HK-2 (cell line): Measurements from ENCODE around the gene SLC38A10.

Source experiments
- DNase-seq: peaks from one replicate; pipeline ENCODE4 v3.0.0-alpha.2; 2018; ENCODE audit not compliant: unreplicated experiment

The SLC38A10 gene

DNA sequence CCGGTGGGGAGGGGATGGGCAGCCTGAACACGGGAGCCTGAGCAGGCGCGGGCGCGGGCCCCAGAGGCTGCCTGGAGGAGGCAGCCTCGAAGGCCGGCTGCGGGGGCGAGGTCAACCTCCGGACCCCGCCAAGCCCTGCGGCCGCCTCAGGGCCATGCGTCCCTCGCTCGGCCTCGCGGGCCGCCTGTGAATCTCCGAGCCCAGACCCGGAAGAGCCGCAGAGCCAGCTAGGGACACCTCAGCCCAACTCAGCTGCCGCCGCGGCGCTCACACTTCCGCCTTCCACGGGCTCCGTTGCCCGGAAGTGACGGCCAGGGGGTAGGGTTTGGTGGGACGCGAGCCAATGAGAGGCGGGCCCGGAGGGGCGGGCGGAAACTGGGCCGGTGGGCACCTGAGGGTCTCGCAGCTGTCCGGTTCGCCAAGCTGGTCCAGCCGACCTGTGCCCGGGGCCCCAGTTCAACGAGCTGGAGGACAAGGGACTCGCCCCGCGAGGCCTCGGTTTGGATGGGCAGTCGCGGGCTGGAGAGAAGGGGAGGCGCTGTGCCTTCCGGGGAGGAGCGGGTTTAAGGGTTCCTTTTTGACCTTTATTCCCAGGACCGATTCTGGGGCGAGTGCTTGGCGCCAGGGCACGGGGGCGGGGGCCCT, at the start of gene SLC38A10:
Gene SLC38A10 (minus strand): TSS at position 277 of the 645 bp plus-strand sequence. CDS start 386 bp downstream, outside the sequence.
- DNase-seq, result peak; percentile 90

GRCh38 chr17:81342269-81343070, 47.4 kb upstream of the SLC38A10 start:
- DNase-seq, result no peak

DNA sequence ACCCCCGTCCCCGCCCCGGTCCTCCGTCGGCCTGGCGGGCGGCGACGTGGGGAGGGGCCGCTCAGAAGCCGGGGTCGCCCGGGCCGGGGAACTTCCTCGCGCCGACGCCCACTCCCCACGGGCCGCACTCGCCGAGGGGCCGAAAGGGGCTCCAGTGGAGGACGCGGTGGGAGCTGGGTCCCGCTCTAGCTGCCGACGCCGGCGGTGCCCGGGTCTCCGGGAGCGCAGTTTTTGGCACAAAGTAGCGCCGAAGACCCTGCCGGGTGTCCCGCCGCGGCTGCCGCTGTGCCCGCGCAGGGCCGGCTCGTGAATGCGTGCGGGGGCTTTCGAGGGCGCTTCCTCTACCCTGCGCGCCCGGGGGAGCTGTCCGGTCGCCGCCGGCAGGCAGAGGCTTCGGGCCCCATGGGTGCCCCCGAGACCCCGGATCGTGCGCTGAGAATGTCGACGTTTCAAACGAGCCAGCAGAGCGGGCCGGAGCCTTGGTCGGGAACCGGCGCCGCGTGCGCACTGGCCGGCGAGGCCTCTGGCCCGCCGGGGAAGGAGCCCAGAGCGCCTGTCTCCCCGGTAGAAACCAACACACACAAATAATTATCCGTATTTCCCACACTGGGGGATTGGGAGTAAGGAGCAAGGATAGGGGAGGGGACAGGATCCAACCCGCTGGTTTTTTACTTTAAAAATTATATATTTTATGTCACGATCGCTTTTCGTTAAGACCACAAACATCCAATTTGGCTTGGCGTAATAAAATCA, 46.6 kb upstream of the SLC38A10 start:
- no peak for DNase-seq

GRCh38 chr17:81340607-81341515, 45.8 kb upstream of the SLC38A10 start:
- DNase-seq, result no peak

GRCh38 chr17:81339534-81340296, 44.6 kb upstream of the SLC38A10 start:
- peak; percentile 42 for DNase-seq

DNA sequence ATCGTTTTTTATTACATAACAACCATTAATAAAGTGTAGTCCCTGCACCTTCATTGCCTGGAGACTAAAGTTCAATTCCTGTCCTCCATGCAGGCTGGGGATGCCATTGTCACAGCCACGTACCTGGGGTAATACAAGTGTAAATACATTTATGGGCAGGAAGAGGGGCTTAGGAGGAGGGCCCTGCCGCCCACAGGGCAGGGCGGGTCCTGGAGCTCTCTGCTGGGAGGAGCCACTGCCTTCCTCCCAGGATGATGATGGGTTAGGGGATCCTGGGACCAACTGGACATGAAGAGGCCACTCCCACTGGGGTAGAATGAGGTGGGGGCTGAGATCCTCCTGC, 44.1 kb upstream of the SLC38A10 start:
- no peak for DNase-seq

GRCh38 chr17:81338274-81339190, 43.4 kb upstream of the SLC38A10 start:
- no peak for DNase-seq

DNA sequence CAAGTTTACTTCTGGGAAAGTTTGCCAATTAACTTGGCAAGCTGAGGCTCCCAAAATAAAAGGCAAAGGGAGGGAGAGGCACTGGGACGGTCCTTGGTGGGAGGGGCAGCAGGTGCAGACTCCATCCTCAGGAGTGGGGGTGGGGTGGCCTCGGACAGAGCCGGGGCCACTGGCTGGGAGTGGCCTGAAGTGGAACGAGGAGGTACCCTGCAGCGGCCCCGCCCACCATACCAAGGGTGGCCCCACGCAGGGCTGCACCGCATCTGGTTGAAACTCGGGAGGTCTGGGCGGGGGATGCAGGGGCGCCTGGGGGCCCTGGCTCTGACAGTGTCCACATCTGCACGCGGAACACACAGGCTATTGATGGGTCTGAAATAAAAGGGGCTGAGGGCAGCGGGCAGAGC, 42.4 kb upstream of the SLC38A10 start:
- no peak for DNase-seq

- DNase-seq, result no peak
Measured at GRCh38 chr17:81336930-81337325, 41.8 kb upstream of the SLC38A10 start.

- no peak for DNase-seq
Measured at GRCh38 chr17:81336296-81336929, 41.3 kb upstream of the SLC38A10 start.

DNA sequence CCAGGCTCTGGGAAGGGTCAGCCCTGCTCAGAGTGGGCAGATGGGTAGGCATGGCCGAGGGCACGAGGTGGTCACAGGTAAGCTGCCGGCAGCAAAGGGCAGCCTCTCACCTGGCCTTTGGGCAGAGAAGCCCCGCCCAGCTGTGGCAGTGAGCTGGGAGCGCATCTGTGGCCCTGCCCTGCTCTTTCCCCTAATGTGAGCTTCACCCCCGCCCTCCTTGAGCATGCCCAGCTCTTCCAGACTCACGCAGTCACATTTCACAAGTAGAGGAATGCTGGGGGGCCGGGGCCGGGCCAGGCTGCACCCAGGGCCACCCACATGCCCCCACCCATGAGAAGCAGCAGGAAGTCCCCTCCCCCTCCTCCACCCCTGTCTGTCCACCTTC, 40.7 kb upstream of the SLC38A10 start:
- no peak for DNase-seq

- DNase-seq, result no peak
Measured at GRCh38 chr17:81334987-81335772, 40.1 kb upstream of the SLC38A10 start.

GRCh38 chr17:81334391-81334901, 39.3 kb upstream of the SLC38A10 start:
- no peak for DNase-seq

DNA sequence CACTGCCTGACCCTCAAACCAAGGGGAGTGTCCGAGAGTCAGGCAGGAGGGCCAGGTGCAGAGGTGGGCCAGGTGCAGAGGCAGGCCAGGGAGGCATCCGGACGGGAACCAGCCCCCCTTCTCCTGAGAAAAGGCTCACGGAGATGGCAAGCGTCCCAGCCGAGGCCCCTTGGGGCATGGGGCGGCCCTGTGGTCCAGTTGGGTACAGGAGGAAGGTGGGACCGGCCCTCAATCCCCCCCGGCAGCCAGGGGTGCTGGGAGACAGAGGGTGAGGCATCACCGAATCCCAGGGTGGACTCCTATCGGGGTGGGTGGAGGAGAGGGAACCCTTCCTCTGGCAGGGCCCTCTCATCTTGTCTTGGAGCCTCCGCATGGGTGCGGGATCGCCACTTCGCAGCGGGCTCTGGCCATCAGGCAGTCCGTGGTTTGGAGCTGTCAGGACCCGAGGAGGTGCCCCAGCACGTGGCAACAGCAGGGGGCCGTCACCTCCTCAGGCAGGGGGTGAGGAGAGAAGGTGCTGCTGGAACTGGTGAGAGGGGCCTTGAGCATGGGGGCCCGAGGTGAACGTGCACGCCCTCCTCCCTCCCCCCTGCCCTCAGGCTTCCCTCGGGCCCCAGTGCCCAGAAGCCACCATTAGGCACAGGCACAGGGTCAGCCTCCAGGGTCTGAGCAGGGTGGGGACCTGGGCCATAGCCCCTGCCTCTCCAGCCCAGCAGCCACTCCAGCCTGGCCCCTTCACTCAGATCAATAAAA, 38.7 kb upstream of the SLC38A10 start:
- DNase-seq, result no peak

DNA sequence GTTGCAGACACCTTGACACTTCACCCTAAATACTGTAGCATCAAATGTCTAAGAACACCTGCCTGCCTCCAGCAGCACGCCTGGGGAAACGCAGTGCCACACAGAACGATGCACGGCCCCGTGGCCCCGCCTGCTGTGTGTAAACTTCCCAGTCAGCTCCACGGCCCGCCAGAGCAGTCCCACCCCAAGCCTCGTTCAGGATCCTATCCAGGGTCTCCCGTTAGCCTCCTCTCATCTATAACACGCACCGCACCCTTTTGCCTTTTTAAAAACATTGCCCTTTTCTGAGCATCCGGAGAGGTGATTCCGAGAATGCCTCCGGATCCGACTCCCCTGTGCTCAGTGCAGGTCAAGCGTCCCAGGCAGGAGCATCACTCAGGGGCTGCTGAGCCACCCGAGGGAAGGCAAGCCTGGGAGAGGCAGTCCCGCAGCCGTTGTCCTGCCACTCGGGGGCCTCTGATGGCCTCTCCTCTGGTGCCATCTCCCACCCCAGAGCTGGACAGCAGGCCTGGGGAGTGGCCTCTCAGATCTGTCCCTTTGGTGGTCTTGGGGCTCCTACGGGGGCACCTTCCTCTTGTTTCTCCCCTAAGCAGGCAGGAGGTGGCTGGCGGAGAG, 37.9 kb upstream of the SLC38A10 start:
- no peak for DNase-seq

- DNase-seq, result no peak
Measured at GRCh38 chr17:81332118-81332834, 37.2 kb upstream of the SLC38A10 start.
